ENCODE data around the gene PKDREJ.

GRCh38 chr22:46214616-46215015 is 48.5 kb downstream of the PKDREJ start:
- no peak for TF ChIP-seq EZH2phosphoT487 (IDR thresholded peaks at IDR 0.05; ENCODE audit: insufficient read depth, low read depth)
- TF ChIP-seq EZH2 (IDR thresholded peaks at IDR 0.05; ENCODE audit: insufficient read depth, poor library complexity, severe bottlenecking) = no peak
